Gastroesophageal sphincter (tissue), 4 donors: ENCODE results near the gene CCDC85B. TPM values are rescaled to one million over a fixed set of nuclear protein-coding genes. Genes with fewer than 3 reads are reported as not detected.

ENCODE experiments used
- ATAC-seq: fragments of 150-250 bp; one replicate; pipeline ENCODE4 v1.9.1; 2016; ENCODE audit warnings: mild to moderate bottlenecking, moderate library complexity
- H3K27ac ChIP-seq, 4 donors: fragments of 200-600 bp; sonication (generic) in 3 of 4; 1 replicate in 3 of 4; 2 replicates in 1 of 4; pipeline ENCODE4 v1.5.1; 2016 to 2019
- H3K27me3 ChIP-seq: fragments of 200-600 bp; sonication (generic); one replicate; pipeline ENCODE4 v1.5.1; 2019
- H3K36me3 ChIP-seq, 2 donors: fragments of 200-600 bp; sonication (generic); one replicate each; pipeline ENCODE4 v1.5.1; 2019; ENCODE audit warnings: control low read depth in 1 of 2
- H3K4me1 ChIP-seq, 3 donors: fragments of 200-600 bp; sonication (generic); 1 replicate in 2 of 3; 2 replicates in 1 of 3; pipeline ENCODE4 v1.5.1; 2016 to 2019; ENCODE audit warnings: control low read depth in 2 of 3
- H3K4me3 ChIP-seq, 2 donors: fragments of 200-600 bp; sonication (generic); one replicate each; pipeline ENCODE4 v1.5.1; 2019; ENCODE audit warnings: mild to moderate bottlenecking in 1 of 2, moderate library complexity in 1 of 2
- H3K9me3 ChIP-seq, 3 donors: fragments of 200-600 bp; sonication (generic); one replicate each; pipeline ENCODE4 v1.5.1; 2017 to 2019; ENCODE audit warnings: control low read depth in 2 of 3
- EP300 ChIP-seq: sonication (generic); formaldehyde crosslinking; IDR thresholded peaks from one replicate; pipeline ENCODE4 v1.6.1; 2017; ENCODE audit warnings: antibody characterized with exemption, mild to moderate bottlenecking
- POLR2A ChIP-seq, 2 donors: fragments of 450-650 bp; IDR thresholded peaks; one replicate each; pipeline ENCODE4 v1.6.1; 2017; ENCODE audit warnings: antibody characterized with exemption in 2 of 2, mild to moderate bottlenecking in 2 of 2, moderate library complexity in 1 of 2
- POLR2AphosphoS5 ChIP-seq: sonication (generic); formaldehyde crosslinking; IDR thresholded peaks from one replicate; pipeline ENCODE4 v1.6.1; 2017; ENCODE audit warnings: antibody characterized with exemption
- WGBS, 2 donors: methylation state at CpG; one replicate each; pipeline ENCODE4 v1.1.5; 2018; ENCODE audit warnings: low coverage in 1 of 2; 5-methylcytosine and 5-hydroxymethylcytosine counted together
- total RNA-seq, 4 donors: library from RNA; depleted of rRNA; stranded (reverse); fragments of >200 nt; gene quantifications; one replicate each; pipeline ENCODE4 v1.1.0, GENCODE V29; 2016
- TF ChIP-seq, protein P1 (sequence below), 4 experiments: fragments of 200-600 bp in 2 of 4; fragments of 450-650 bp in 2 of 4; sonication (generic) in 1 of 4; IDR thresholded peaks; one replicate each; pipeline ENCODE4 v1.5.1; 2017 to 2019; ENCODE audit warnings: antibody characterized with exemption in 4 of 4, mild to moderate bottlenecking in 2 of 4, moderate library complexity in 2 of 4

CCDC85B gene
- total RNA-seq, 4 donors from 2014 or later = 68.7 to 111 (median 77.7) TPM

DNA sequence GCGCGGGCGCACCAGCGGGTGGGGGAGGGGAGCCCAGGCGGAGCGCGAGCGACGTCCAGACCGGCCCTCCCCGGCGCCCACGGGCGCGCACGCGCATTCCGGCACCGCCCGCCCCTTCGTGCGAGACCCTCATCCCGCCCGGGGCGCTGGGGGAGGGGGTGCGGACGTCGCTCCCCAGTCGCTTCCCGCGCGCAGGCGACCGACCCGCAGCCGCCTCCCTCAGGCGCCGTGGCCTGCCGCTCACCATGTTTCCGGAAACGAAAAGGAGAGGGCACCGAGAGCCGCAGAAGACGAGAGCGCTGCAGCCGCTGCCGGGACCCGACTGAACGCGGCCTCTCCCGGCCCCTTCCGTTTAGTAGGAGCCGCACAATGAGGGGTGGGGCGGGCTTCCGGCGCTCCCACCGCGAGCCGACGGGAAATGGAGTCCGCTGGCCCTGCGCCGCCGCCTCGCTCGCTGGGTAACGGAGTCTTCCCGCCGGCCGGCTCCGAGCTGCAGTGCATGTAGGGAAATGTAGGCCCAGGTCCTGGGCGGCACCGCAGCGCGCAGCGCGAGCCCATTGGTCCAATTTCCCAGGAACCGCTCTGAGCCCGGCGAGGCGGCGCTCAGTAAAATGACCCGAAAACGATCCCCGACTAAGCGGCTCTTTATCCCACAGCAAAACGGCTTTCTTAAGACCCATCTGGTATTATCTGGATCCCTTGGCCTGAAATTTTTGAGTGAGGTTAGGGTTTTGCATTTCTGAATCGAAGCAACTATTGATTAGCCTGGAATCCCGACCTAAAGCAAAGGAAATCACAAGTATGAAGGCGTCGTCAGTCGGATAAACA lies 32.4 kb upstream of the CCDC85B start, which contains the start of gene CFL1:
Gene CFL1 (minus strand): TSS at position 328 of the 828 bp plus-strand sequence. CDS start 81 bp downstream, at position 247.
- no peaks in the 10 kb centered on the region for H3K9me3 ChIP-seq
- WGBS, 2 donors = 0 to 1% methylated on average over 12 to 13 of the region's 92 CpGs
- peaks cover 0 to 75% (median 28%) of the 10 kb centered on the region in 3 donors for H3K4me1 ChIP-seq
- no peaks in the 10 kb centered on the region for H3K27me3 ChIP-seq
- peaks cover 0 to 48% of the 10 kb centered on the region in 2 donors for H3K36me3 ChIP-seq
- H3K27ac ChIP-seq = peak within 1 kb of the TSS; percentile 90 to 99 (median 96)
- H3K4me3 ChIP-seq = peak within 1 kb of the TSS; percentile 75 to 95
- TF ChIP-seq POLR2AphosphoS5 (peak; percentile 99), EP300 (no peak), POLR2A (IDR thresholded peaks at IDR 0.05) (peak; percentile 99)
- TF ChIP-seq, protein P1, sequence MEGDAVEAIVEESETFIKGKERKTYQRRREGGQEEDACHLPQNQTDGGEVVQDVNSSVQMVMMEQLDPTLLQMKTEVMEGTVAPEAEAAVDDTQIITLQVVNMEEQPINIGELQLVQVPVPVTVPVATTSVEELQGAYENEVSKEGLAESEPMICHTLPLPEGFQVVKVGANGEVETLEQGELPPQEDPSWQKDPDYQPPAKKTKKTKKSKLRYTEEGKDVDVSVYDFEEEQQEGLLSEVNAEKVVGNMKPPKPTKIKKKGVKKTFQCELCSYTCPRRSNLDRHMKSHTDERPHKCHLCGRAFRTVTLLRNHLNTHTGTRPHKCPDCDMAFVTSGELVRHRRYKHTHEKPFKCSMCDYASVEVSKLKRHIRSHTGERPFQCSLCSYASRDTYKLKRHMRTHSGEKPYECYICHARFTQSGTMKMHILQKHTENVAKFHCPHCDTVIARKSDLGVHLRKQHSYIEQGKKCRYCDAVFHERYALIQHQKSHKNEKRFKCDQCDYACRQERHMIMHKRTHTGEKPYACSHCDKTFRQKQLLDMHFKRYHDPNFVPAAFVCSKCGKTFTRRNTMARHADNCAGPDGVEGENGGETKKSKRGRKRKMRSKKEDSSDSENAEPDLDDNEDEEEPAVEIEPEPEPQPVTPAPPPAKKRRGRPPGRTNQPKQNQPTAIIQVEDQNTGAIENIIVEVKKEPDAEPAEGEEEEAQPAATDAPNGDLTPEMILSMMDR (IDR thresholded peaks at IDR 0.05) = peak in 1 of 4 experiments; percentile 10
- peak; percentile 80 for ATAC-seq

DNA sequence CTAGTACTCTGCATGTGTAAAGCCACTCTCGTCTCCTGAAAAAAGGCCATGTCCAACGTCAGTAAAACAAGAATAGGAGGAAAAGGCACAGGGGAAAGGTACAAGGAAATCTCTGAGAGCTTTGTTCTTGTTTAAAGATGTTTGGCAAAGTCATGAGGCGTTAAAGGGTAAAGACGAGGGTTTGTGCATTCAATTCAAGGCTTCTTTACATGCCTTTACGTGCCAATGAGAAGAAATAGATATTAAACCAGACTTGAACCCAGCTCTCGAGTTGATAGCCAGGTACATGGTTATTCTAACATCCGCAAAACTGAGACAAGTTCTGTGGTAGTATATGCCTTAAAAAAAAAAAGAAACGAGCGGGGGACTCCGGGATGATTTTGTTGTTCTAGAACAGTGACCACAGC lies 31.8 kb upstream of the CCDC85B start:
- H3K27me3 ChIP-seq = no peaks in the 10 kb centered on the region
- peaks cover 0 to 48% of the 10 kb centered on the region in 2 donors for H3K36me3 ChIP-seq
- peak overlapping the region; percentile 37 to 95 for H3K4me3 ChIP-seq
- H3K27ac ChIP-seq = peak overlapping the region; percentile 90 to 99 (median 96)
- peaks cover 0 to 75% (median 28%) of the 10 kb centered on the region in 3 donors for H3K4me1 ChIP-seq
- no peak for ATAC-seq
- H3K9me3 ChIP-seq = no peaks in the 10 kb centered on the region
- TF ChIP-seq POLR2AphosphoS5 = no peak
- TF ChIP-seq EP300 = no peak
- TF ChIP-seq, protein P1 (IDR thresholded peaks at IDR 0.05) = no peak
- TF ChIP-seq POLR2A (IDR thresholded peaks at IDR 0.05) = no peak
- WGBS, 2 donors = 0% methylated on average over 10 of the region's 10 CpGs

DNA sequence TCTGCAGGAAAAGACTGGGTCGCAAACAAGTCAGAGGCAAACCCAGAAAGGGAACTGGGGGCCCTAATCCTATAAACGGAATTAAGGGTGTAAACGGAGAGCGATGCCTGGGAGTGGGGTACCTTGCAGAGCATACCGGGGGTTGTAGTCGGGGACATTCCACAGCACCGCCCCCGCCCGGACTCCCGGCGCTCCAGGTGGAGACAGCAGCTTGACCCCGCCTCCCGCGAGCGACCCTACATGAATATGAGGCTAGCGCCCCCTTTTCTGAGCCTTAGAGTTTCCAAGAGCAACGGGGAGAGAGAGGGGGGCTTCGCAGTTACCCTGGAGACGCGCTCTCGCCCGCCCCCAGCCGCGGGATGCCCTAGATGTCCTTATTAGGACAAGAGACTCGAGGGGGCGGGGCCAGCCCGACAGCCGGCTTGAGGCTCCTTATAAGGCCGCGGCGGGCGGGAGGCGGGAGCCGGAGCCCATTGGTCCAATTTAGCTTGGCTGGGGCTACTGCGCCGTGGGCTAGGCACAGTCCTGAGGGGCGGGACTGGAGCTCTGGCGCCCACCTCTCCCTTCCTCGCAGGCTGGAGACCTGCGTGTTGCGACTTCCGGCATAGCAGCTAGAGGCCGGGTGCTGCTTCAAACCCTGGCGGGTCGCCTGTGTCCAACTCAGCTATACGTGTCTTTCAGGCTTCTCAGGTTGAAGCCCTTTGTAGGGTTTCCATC lies 31.2 kb upstream of the CCDC85B start:
- 2% methylated on average over 18 of the region's 46 CpGs; no CpG with 5 or more reads in 1 of the 2 donors for WGBS, 2 donors
- Histone ChIP-seq H3K4me1 (peaks cover 0 to 75% (median 28%) of the 10 kb centered on the region in 3 donors), H3K9me3 (no peaks in the 10 kb centered on the region), H3K27me3 (no peaks in the 10 kb centered on the region), H3K27ac (peak overlapping the region; percentile 90 to 99 (median 96)), H3K4me3 (peak overlapping the region; percentile 61 to 95), H3K36me3 (peaks cover 0 to 48% of the 10 kb centered on the region in 2 donors)
- peak; percentile 78 for ATAC-seq
- TF ChIP-seq EP300 = no peak
- TF ChIP-seq, protein P1 (IDR thresholded peaks at IDR 0.05) = peak in 1 of 4 experiments; percentile 16
- TF ChIP-seq POLR2AphosphoS5 = peak; percentile 99
- TF ChIP-seq POLR2A (IDR thresholded peaks at IDR 0.05) = peak; percentile 96 to 97

DNA sequence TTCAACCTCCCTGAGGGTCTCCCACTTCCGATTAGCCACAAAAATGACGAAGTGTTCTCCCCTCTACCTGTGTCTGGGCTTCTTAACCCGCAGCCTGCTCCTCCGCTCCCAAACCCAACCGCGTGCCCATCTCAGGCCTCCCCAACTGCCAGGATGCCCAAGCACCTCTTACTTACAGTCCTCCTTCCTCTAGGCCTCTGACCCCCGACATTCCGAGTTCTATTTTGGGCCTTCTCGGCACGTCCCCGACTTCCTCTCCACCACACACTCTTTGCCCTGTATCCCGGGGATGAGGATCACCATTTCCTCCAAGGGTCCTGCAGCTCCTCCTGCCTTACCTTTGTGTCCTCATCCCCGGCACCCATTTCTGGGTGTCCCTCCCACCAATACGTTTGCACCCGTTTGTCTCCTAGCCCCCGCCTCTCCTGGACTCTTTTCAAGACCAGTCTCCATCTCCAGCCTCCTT lies 30.6 kb upstream of the CCDC85B start:
- 0 to 1% methylated on average over 5 to 15 of the region's 16 CpGs for WGBS, 2 donors
- TF ChIP-seq POLR2AphosphoS5 (no peak), POLR2A (IDR thresholded peaks at IDR 0.05) (no peak), EP300 (no peak)
- TF ChIP-seq, protein P1 (IDR thresholded peaks at IDR 0.05) = no peak
- Histone ChIP-seq H3K27ac (peak overlapping the region; percentile 90 to 99 (median 96)), H3K27me3 (no peaks in the 10 kb centered on the region), H3K4me3 (peak overlapping the region; percentile 61 to 95), H3K36me3 (peaks cover 0 to 48% of the 10 kb centered on the region in 2 donors), H3K4me1 (peaks cover 0 to 75% (median 28%) of the 10 kb centered on the region in 3 donors), H3K9me3 (no peaks in the 10 kb centered on the region)
- no peak for ATAC-seq
